ENCODE measurements around the gene UBASH3B.

The UBASH3B gene

DNA sequence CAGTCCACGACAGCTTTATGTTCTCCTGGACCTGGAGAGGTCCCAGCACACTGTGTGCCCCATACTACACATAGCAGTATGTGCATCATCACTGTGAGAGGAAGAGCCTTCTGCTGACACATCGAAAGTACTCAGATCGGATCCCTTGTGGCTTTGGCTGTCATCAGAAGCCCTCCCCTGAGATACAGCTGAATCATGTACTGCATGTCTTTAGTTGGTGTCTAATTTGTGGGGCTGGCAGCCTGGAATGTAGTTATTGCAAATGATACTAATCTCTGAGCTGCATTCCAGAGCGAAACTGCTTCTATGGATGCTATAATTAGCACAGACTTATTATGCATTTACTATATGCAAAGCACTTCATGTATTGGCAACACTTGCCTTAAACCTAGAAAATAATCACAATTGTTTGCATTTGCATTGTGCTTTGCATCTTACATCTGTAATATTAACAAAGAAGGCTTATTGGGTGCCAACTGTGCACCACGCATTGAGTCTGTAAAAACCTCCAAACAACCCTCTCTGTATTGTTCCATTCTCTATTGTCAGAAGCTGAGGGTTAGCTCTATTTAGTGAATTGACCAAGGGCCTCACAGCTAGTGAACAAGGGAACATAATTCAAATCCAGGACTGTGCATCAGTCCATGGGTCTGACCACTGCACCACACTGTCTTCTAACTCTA lies 93.6 kb downstream of the UBASH3B start:
- peaks cover 2% of the 10 kb centered on the region for H3K36me3 Mint-ChIP-seq (ENCODE audit: low read depth)
- H3K27ac Mint-ChIP-seq, result no peak overlapping the region
- H3K4me1 Mint-ChIP-seq (ENCODE audit: low read depth), result peaks cover 43% of the 10 kb centered on the region
- H3K4me3 Mint-ChIP-seq, result no peak overlapping the region
- H3K27me3 Mint-ChIP-seq (ENCODE audit: low read depth), result peaks cover 29% of the 10 kb centered on the region
- H3K9me3 Mint-ChIP-seq, result no peaks in the 10 kb centered on the region

GRCh38 chr11:122750049-122750448 lies 94.5 kb downstream of the UBASH3B start:
- peaks cover 46% of the 10 kb centered on the region for H3K4me1 Mint-ChIP-seq (ENCODE audit: low read depth)
- peaks cover 2% of the 10 kb centered on the region for H3K36me3 Mint-ChIP-seq (ENCODE audit: low read depth)
- H3K4me3 Mint-ChIP-seq, result no peak overlapping the region
- H3K27ac Mint-ChIP-seq, result no peak overlapping the region
- H3K9me3 Mint-ChIP-seq, result no peaks in the 10 kb centered on the region
- H3K27me3 Mint-ChIP-seq (ENCODE audit: low read depth), result peaks cover 34% of the 10 kb centered on the region

DNA sequence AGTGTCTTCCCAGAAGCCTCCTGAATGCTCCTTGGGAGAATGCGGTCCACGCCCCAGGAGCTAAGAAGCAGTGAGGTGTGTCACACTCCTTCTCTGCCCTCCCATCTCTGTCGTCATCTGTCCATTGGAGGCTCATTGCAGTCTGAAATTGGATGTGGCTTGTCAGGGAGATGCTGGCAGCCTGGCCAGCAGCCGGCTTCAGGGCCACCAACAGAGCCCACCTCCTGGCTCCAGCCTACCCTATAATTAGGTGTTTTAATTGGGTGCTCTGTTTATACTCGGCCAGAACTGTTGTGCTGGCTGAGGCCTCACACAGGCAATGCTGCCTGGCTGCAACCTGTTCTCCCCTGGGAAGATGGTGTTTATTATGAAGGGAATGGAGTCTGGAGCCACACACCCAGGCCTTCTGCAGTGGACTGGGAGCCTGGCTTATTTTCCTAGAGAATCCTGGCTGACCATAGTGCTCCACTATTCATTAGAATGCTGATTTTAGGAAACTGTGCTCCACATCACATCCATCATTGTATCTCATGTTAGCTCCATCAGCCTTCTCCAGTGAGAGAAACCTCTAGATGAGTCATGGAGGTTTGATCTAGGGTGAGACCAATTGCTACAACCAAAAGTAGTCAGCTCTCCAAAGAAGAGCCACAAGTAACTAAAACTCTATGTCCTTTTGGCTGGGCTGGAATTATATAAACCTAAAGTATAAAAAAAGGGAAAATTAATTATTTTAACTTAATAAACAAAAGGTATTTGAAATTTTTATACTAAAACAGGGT lies 96.0 kb downstream of the UBASH3B start:
- Mint-ChIP-seq H3K27me3 (ENCODE audit: low read depth) (peaks cover 31% of the 10 kb centered on the region), H3K27ac (no peak overlapping the region), H3K36me3 (ENCODE audit: low read depth) (peaks cover 2% of the 10 kb centered on the region), H3K9me3 (no peaks in the 10 kb centered on the region), H3K4me1 (ENCODE audit: low read depth) (peaks cover 38% of the 10 kb centered on the region), H3K4me3 (no peak overlapping the region)

DNA sequence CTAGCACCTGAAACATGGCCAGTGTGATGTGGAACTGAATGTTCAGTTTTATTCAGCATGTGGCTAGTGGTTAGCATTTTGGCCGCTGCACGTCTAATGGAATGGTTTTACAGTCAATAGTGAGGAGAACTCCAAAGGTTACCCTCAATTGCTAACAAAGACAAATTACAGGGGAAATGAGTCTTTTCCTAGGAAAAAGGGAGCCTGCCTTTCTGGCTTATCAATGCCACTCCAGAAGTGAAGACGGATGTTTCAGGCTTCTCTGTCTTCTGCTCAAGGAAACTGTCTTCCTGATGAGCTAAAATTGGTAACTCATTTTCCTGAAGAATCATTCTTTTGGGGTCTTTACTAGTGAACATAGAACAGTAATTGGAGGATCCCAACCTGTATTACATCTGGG lies 98.5 kb downstream of the UBASH3B start:
- no peaks in the 10 kb centered on the region for H3K36me3 Mint-ChIP-seq (ENCODE audit: low read depth)
- H3K27ac Mint-ChIP-seq, result no peak overlapping the region
- H3K27me3 Mint-ChIP-seq (ENCODE audit: low read depth), result peaks cover 29% of the 10 kb centered on the region
- H3K4me1 Mint-ChIP-seq (ENCODE audit: low read depth), result peaks cover 25% of the 10 kb centered on the region
- no peak overlapping the region for H3K4me3 Mint-ChIP-seq
- no peaks in the 10 kb centered on the region for H3K9me3 Mint-ChIP-seq

GRCh38 chr11:122754553-122755322 lies 99.2 kb downstream of the UBASH3B start:
- H3K27ac Mint-ChIP-seq, result no peak overlapping the region
- H3K4me3 Mint-ChIP-seq, result no peak overlapping the region
- peaks cover 25% of the 10 kb centered on the region for H3K4me1 Mint-ChIP-seq (ENCODE audit: low read depth)

DNA sequence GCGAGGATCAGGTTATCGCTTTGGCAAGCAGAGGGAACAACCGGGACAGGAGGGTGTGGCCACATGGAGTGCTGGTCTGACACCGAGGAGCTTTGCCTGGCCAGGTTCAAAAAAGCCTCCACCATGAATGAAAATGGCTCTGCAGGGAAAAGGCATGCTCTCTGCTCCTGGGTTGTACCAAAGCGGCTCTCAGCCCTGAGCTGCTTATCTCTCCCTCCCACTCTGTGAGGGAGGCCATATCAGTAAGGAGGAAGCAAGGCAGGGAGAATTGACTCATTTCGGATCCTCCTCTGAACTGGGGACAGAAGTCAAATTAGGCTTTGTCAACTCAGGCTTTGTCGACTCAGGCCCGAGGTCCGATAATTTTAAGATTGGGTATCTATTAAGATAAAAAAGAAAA lies 99.9 kb downstream of the UBASH3B start:
- Mint-ChIP-seq H3K9me3 (no peaks in the 10 kb centered on the region), H3K36me3 (ENCODE audit: low read depth) (no peaks in the 10 kb centered on the region), H3K4me3 (no peak overlapping the region), H3K27me3 (ENCODE audit: low read depth) (peaks cover 30% of the 10 kb centered on the region), H3K4me1 (ENCODE audit: low read depth) (peaks cover 25% of the 10 kb centered on the region), H3K27ac (no peak overlapping the region)

More at GRCh38 chr11:122754553-122755322, 99.2 kb downstream of the UBASH3B start:
- Mint-ChIP-seq H3K9me3 (no peaks in the 10 kb centered on the region), H3K36me3 (ENCODE audit: low read depth) (no peaks in the 10 kb centered on the region), H3K27me3 (ENCODE audit: low read depth) (peaks cover 30% of the 10 kb centered on the region)

DNA sequence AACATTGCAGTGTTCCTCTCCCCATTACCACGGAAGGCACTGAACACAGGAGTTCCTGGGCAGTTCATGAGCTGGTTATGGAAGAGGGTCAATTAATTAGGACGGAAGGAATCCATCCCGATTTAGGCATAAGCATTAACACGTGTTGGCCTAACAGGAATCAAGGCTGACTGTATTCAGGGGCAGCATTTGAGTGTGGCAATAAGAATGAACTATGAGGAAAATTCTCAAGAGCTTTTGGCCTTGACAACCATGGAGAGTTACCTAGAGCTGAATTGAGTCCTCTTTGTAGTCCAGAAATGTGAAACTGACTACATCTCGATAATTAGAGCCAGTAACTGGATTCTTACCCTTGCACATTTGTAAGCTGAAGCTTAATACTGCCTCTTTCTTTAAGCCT lies 100.4 kb downstream of the UBASH3B start:
- Mint-ChIP-seq H3K27ac (no peak overlapping the region), H3K36me3 (ENCODE audit: low read depth) (no peaks in the 10 kb centered on the region), H3K9me3 (no peaks in the 10 kb centered on the region), H3K27me3 (ENCODE audit: low read depth) (peaks cover 25% of the 10 kb centered on the region), H3K4me1 (ENCODE audit: low read depth) (peaks cover 25% of the 10 kb centered on the region), H3K4me3 (no peak overlapping the region)

DNA sequence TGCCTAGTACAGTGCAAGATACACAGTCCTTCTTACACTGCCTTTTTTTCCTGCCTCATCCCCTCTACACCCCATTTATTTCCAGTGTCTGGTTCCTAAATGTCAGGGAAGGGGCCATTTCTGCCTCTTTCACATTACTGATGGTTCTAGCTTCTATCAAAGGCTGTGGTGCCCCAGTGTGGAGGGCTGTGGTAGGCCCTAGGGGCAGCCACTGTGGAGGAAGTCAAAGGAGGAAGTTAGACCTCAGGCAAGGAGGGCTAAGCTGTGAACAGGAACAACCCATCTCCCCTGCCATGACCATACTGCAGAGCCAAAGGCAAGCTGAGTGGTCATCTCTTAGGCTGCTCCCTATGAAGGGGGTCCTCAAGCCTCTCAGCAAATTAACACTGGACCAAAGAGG lies 100.9 kb downstream of the UBASH3B start:
- Mint-ChIP-seq H3K4me1 (ENCODE audit: low read depth) (peaks cover 23% of the 10 kb centered on the region), H3K4me3 (no peak overlapping the region), H3K27me3 (ENCODE audit: low read depth) (peaks cover 23% of the 10 kb centered on the region), H3K9me3 (no peaks in the 10 kb centered on the region), H3K36me3 (ENCODE audit: low read depth) (no peaks in the 10 kb centered on the region), H3K27ac (no peak overlapping the region)

GRCh38 chr11:122757201-122757600 lies 101.7 kb downstream of the UBASH3B start:
- Mint-ChIP-seq H3K4me3 (no peak overlapping the region), H3K27ac (no peak overlapping the region), H3K36me3 (ENCODE audit: low read depth) (no peaks in the 10 kb centered on the region), H3K4me1 (ENCODE audit: low read depth) (peaks cover 17% of the 10 kb centered on the region), H3K27me3 (ENCODE audit: low read depth) (peaks cover 18% of the 10 kb centered on the region), H3K9me3 (no peaks in the 10 kb centered on the region)

DNA sequence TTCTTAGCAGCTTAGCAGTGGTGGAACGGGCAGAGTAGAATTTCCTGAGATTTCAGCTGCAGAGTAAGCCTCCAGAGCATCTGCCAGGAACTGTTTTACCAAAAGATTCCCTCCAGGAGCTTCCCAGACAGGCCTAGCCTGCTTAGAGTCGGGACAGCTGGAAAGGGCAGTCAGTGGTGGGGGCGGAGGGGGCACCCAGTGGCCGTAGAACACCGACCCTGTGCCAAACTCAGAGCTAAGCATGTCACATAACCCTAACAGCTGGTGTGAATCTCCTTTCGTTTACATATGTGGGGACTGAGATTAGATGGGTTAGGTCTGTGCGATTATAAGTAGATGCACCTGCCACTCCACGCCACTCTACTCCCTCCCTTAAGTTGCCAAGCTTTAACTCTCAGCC lies 102.8 kb downstream of the UBASH3B start:
- no peaks in the 10 kb centered on the region for H3K9me3 Mint-ChIP-seq
- H3K27ac Mint-ChIP-seq, result no peak overlapping the region
- H3K4me1 Mint-ChIP-seq (ENCODE audit: low read depth), result peaks cover 12% of the 10 kb centered on the region
- H3K4me3 Mint-ChIP-seq, result no peak overlapping the region
- peaks cover 13% of the 10 kb centered on the region for H3K27me3 Mint-ChIP-seq (ENCODE audit: low read depth)
- H3K36me3 Mint-ChIP-seq (ENCODE audit: low read depth), result no peaks in the 10 kb centered on the region

GRCh38 chr11:122758974-122759373 lies 103.5 kb downstream of the UBASH3B start:
- Mint-ChIP-seq H3K36me3 (ENCODE audit: low read depth) (no peaks in the 10 kb centered on the region), H3K9me3 (no peaks in the 10 kb centered on the region), H3K27ac (no peak overlapping the region), H3K4me1 (ENCODE audit: low read depth) (peaks cover 12% of the 10 kb centered on the region), H3K4me3 (no peak overlapping the region), H3K27me3 (ENCODE audit: low read depth) (peaks cover 9% of the 10 kb centered on the region)

GRCh38 chr11:122763108-122763507 lies 107.6 kb downstream of the UBASH3B start:
- Mint-ChIP-seq H3K4me1 (ENCODE audit: low read depth) (peaks cover 2% of the 10 kb centered on the region), H3K9me3 (no peaks in the 10 kb centered on the region), H3K36me3 (ENCODE audit: low read depth) (no peaks in the 10 kb centered on the region), H3K27ac (no peak overlapping the region), H3K27me3 (ENCODE audit: low read depth) (peaks cover 4% of the 10 kb centered on the region), H3K4me3 (no peak overlapping the region)

DNA sequence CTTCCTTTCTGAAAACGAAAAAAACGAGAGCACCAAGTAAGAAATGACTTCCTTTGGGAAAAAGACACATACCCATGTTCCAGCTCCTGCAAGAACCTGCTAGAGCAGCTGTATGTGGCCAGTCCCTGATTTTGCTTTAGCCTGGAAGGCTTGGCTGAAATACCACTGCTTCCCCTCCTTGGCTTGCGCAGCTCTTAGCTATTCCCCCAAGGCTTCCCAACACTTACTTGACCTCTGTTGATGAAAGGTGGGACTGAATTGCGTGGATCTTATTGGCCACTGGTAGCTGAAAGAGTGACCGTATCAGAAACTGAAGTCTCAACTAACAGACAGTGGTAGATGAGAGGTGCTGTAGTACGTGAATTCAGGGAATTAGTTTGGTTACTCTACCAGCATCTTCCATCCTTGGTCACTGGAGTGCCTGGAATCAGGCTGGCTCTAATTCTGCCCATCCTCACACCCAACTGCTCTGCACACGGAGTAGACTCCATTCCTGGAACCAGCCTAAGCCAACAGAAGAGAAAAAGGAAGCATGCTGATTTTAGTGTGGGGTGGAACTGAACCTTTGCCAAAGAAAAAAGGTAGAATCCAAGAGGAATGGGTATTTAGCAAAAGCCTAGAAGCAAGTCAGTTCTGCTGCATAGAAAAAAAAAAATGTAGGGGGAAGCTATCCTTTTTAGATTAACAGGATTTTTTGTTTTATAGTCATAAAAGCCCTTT lies 109.0 kb downstream of the UBASH3B start:
- no peak overlapping the region for H3K4me3 Mint-ChIP-seq
- no peaks in the 10 kb centered on the region for H3K9me3 Mint-ChIP-seq

GRCh38 chr11:122765487-122766131 lies 110.1 kb downstream of the UBASH3B start:
- H3K27ac Mint-ChIP-seq, result no peak overlapping the region
- H3K4me3 Mint-ChIP-seq, result no peak overlapping the region
- no peaks in the 10 kb centered on the region for H3K36me3 Mint-ChIP-seq (ENCODE audit: low read depth)
- peaks cover 2% of the 10 kb centered on the region for H3K4me1 Mint-ChIP-seq (ENCODE audit: low read depth)
- H3K27me3 Mint-ChIP-seq (ENCODE audit: low read depth), result no peaks in the 10 kb centered on the region
- no peaks in the 10 kb centered on the region for H3K9me3 Mint-ChIP-seq

More for the DNA sequence above, 109.0 kb downstream of the UBASH3B start:
- Mint-ChIP-seq H3K27ac (no peak overlapping the region), H3K36me3 (ENCODE audit: low read depth) (no peaks in the 10 kb centered on the region), H3K4me1 (ENCODE audit: low read depth) (no peaks in the 10 kb centered on the region), H3K27me3 (ENCODE audit: low read depth) (no peaks in the 10 kb centered on the region)
